CD4-positive, alpha-beta T cell (primary cell): Measurements from ENCODE around the gene NEU3. TPM values are rescaled to one million over a fixed set of nuclear protein-coding genes. Genes with fewer than 3 reads are reported as not detected.

ENCODE experiments used
- ATAC-seq: fragments of 200-7000 bp; cut with Tn5 transposase; one replicate; pipeline ENCODE4 v1.10.0; 2022; ENCODE audit warnings: mild to moderate bottlenecking; ENCODE audit not compliant: poor library complexity
- CTCF ChIA-PET: fragments of 350-600 bp; sonication (Branson Sonifier 250); formaldehyde crosslinking; loops from one replicate; lab custom pipeline; 2021; ENCODE audit warnings: antibody characterized with exemption, inconsistent platforms; lab: Charles Lee
- POLR2A ChIA-PET: fragments of 350-600 bp; sonication (Branson Sonifier 250); formaldehyde crosslinking; loops from one replicate; lab custom pipeline; 2021; ENCODE audit warnings: antibody characterized with exemption, inconsistent platforms; lab: Charles Lee
- DNase-seq, 14 experiments: peaks; one replicate each; pipeline ENCODE4 v3.0.0-alpha.2; 2013 to 2020; ENCODE audit warnings: mixed read lengths in 2 of 14
- H3K27ac ChIP-seq, 2 donors: one replicate each; pipeline versions ENCODE4 v1.5.1 to v1.7.0; 2013; ENCODE audit warnings: low read length in 2 of 2, low read depth in 1 of 2, mild to moderate bottlenecking in 1 of 2
- H3K27me3 ChIP-seq, 2 experiments: 1 replicate in 1 of 2; 2 replicates in 1 of 2; pipeline versions ENCODE4 v1.6.1 to v1.7.0; 2013; ENCODE audit warnings: low read length in 2 of 2, control low read depth in 1 of 2, mild to moderate bottlenecking in 1 of 2, moderate library complexity in 1 of 2; ENCODE audit not compliant: insufficient read depth in 2 of 2, control insufficient read depth in 1 of 2
- H3K36me3 ChIP-seq: one replicate; pipeline ENCODE4 v1.6.1; 2013; ENCODE audit warnings: low read length, control low read depth; ENCODE audit not compliant: insufficient read depth
- H3K4me1 ChIP-seq: one replicate; pipeline ENCODE4 v1.6.1; 2013; ENCODE audit warnings: low read length, control low read depth; ENCODE audit not compliant: insufficient read depth
- H3K4me3 ChIP-seq: one replicate; pipeline ENCODE4 v1.5.1; 2013; ENCODE audit warnings: mild to moderate bottlenecking, low read length, moderate library complexity
- H3K9me3 ChIP-seq, 2 experiments: 1 replicate in 1 of 2; 2 replicates in 1 of 2; pipeline versions ENCODE4 v1.6.1 to v1.7.0; 2013; ENCODE audit warnings: low read length in 2 of 2, mild to moderate bottlenecking in 2 of 2, control low read depth in 1 of 2, moderate library complexity in 1 of 2; ENCODE audit not compliant: control insufficient read depth in 1 of 2, insufficient read depth in 1 of 2
- H3K27ac Mint-ChIP-seq: one replicate; pipeline ENCODE4 v1.8.0; 2020; ENCODE audit warnings: mixed read lengths
- H3K27me3 Mint-ChIP-seq: one replicate; pipeline ENCODE4 v1.8.0; 2021; ENCODE audit warnings: mixed read lengths
- H3K36me3 Mint-ChIP-seq: one replicate; pipeline ENCODE4 v1.8.0; 2021; ENCODE audit warnings: low read depth, mixed read lengths
- H3K4me1 Mint-ChIP-seq: one replicate; pipeline ENCODE4 v1.8.0; 2021; ENCODE audit warnings: low read depth, mixed read lengths
- H3K4me3 Mint-ChIP-seq: one replicate; pipeline ENCODE4 v1.8.0; 2020; ENCODE audit warnings: mild to moderate bottlenecking, mixed read lengths
- H3K9me3 Mint-ChIP-seq: one replicate; pipeline ENCODE4 v1.8.0; 2020; ENCODE audit warnings: mixed read lengths
- CTCF ChIP-seq: fragments of 200-600 bp; IDR thresholded peaks from one replicate; pipeline ENCODE4 v1.8.0; 2022; ENCODE audit warnings: antibody characterized with exemption, mild to moderate bottlenecking
- intact Hi-C, 2 experiments: fragments of 100-400 bp; cut with DNase I in 1 of 2; cut with micrococcal nuclease in 1 of 2; formaldehyde crosslinking; loops; one replicate each; pipeline versions ENCODE4 v1.15.1 to v1.9.0; 2023 to 2025; cut with DNase I, micrococcal nuclease
- polyA plus RNA-seq, 2 donors: library from polyadenylated mRNA; unstranded; fragments of 120-200 nt; gene quantifications; one replicate each; pipeline ENCODE4 v1.2.1, GENCODE V29; 2013
- total RNA-seq, 174 experiments: library from RNA in 2 of 174; stranded (reverse) in 2 of 174; gene quantifications; one replicate each; pipeline ENCODE4 v1.2.3 and lab custom pipeline; 2021 to 2026

The NEU3 gene, protein sequence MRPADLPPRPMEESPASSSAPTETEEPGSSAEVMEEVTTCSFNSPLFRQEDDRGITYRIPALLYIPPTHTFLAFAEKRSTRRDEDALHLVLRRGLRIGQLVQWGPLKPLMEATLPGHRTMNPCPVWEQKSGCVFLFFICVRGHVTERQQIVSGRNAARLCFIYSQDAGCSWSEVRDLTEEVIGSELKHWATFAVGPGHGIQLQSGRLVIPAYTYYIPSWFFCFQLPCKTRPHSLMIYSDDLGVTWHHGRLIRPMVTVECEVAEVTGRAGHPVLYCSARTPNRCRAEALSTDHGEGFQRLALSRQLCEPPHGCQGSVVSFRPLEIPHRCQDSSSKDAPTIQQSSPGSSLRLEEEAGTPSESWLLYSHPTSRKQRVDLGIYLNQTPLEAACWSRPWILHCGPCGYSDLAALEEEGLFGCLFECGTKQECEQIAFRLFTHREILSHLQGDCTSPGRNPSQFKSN
- total RNA-seq (10 to 100 TPM in 1 of 2 experiments, 1 to 10 TPM in 1; 9.7 to 10.6 TPM), total RNA-seq (lab: John Stamatoyannopoulos, UW) (16.0 to 59.9 (median 35.3) reads per million in 172 experiments)
- 9.9 TPM for polyA plus RNA-seq (2013, experiment 1 of 2)
- polyA plus RNA-seq (2013, experiment 2 of 2), result 10.9 TPM

- Mint-ChIP-seq H3K27me3 (no peaks in the 10 kb centered on the region), H3K36me3 (peaks cover 7% of the 10 kb centered on the region)
These were observed at the start of gene NEU3 for GRCh38 chr11:74988541-74989259. Gene NEU3, plus strand, starts transcription at chr11:74988933. Its CDS starts 128 bp downstream, at chr11:74989061.

GRCh38 chr11:74941492-74941891 is 47.2 kb upstream of the NEU3 start:
- Mint-ChIP-seq H3K27ac (no peak overlapping the region), H3K9me3 (no peaks in the 10 kb centered on the region), H3K4me1 (peaks cover 5% of the 10 kb centered on the region), H3K27me3 (no peaks in the 10 kb centered on the region), H3K36me3 (peaks cover 71% of the 10 kb centered on the region), H3K4me3 (no peak overlapping the region)
- no peaks in the 10 kb centered on the region for H3K27me3 ChIP-seq
- no peak for TF ChIP-seq CTCF
- peaks cover 80% of the 10 kb centered on the region for H3K36me3 ChIP-seq
- intact Hi-C loops, result loop anchor here in 1 of 2 experiments (10.0 kb wide), 1 partner anchor 1347 kb away; the partner anchor contains the start of gene FAM168A
- H3K9me3 ChIP-seq, result no peaks in the 10 kb centered on the region
- DNase-seq (no peak), ATAC-seq (no peak)
- no peak overlapping the region for H3K4me3 ChIP-seq
- ChIA-PET CTCF (no interaction called here), POLR2A (no interaction called here)
- peaks cover 4% of the 10 kb centered on the region for H3K4me1 ChIP-seq
- H3K27ac ChIP-seq, result no peak overlapping the region

More at GRCh38 chr11:74988541-74989259, at the start of gene NEU3:
- Mint-ChIP-seq H3K27ac (peak within 1 kb of the TSS; percentile 79), H3K9me3 (no peaks in the 10 kb centered on the region), H3K4me3 (peak within 1 kb of the TSS; percentile 93), H3K4me1 (peaks cover 38% of the 10 kb centered on the region)
- DNase-seq, result peak; percentile 71 to 91 (median 80)
- CTCF ChIA-PET, result interaction anchor here (1.0 to 2.3 kb wide), 3 partner anchors 14 to 260 kb away, joined by 3 to 9 read pairs (median 4); no protein-coding TSS in a partner anchor
- H3K36me3 ChIP-seq, result no peaks in the 10 kb centered on the region
- H3K27ac ChIP-seq, result peak within 1 kb of the TSS; percentile 66 to 78
- H3K9me3 ChIP-seq, result no peaks in the 10 kb centered on the region
- H3K4me1 ChIP-seq, result peaks cover 18% of the 10 kb centered on the region
- POLR2A ChIA-PET, result interaction anchor here (0.6 to 2.0 kb wide), 8 partner anchors 17 to 495 kb away, joined by 3 to 22 read pairs (median 3); partner anchors contain the start of genes LIPT2, RNF169, SPCS2 and XRRA1
- peak within 1 kb of the TSS; percentile 96 for H3K4me3 ChIP-seq
- no peak for TF ChIP-seq CTCF
- no peaks in the 10 kb centered on the region for H3K27me3 ChIP-seq
- intact Hi-C loops, result loop anchor here in 1 of 2 experiments (5.0 kb wide), 1 partner anchor 41 kb away; the partner anchor contains the start of genes SPCS2 and XRRA1
- ATAC-seq, result peak; percentile 98

GRCh38 chr11:74942073-74942759 is 46.5 kb upstream of the NEU3 start:
- POLR2A ChIA-PET, result no interaction called here
- no peak overlapping the region for H3K4me3 Mint-ChIP-seq
- Histone ChIP-seq H3K9me3 (no peaks in the 10 kb centered on the region), H3K4me3 (no peak overlapping the region), H3K4me1 (peaks cover 4% of the 10 kb centered on the region), H3K27ac (no peak overlapping the region), H3K27me3 (no peaks in the 10 kb centered on the region), H3K36me3 (peaks cover 73% of the 10 kb centered on the region)
- H3K27me3 Mint-ChIP-seq, result no peaks in the 10 kb centered on the region
- CTCF ChIA-PET, result no interaction called here
- peaks cover 5% of the 10 kb centered on the region for H3K4me1 Mint-ChIP-seq
- ATAC-seq, result no peak
- no peaks in the 10 kb centered on the region for H3K9me3 Mint-ChIP-seq
- DNase-seq, result no peak
- intact Hi-C loops, result loop anchor here in 1 of 2 experiments (10.0 kb wide), 1 partner anchor 1347 kb away; the partner anchor contains the start of gene FAM168A
- H3K36me3 Mint-ChIP-seq, result peaks cover 64% of the 10 kb centered on the region
- TF ChIP-seq CTCF, result no peak
- H3K27ac Mint-ChIP-seq, result no peak overlapping the region
